GM21447 (cell line): ENCODE results near the gene SRF.
A peak's percentile ranks its signal among the peaks of the same experiment; 100 is the strongest.

Experiments used
- ATAC-seq: cut with Tn5 transposase; IDR thresholded peaks from one replicate; pipeline ENCODE4 v1.9.1; 2021; ENCODE audit not compliant: unreplicated experiment

The SRF gene

DNA sequence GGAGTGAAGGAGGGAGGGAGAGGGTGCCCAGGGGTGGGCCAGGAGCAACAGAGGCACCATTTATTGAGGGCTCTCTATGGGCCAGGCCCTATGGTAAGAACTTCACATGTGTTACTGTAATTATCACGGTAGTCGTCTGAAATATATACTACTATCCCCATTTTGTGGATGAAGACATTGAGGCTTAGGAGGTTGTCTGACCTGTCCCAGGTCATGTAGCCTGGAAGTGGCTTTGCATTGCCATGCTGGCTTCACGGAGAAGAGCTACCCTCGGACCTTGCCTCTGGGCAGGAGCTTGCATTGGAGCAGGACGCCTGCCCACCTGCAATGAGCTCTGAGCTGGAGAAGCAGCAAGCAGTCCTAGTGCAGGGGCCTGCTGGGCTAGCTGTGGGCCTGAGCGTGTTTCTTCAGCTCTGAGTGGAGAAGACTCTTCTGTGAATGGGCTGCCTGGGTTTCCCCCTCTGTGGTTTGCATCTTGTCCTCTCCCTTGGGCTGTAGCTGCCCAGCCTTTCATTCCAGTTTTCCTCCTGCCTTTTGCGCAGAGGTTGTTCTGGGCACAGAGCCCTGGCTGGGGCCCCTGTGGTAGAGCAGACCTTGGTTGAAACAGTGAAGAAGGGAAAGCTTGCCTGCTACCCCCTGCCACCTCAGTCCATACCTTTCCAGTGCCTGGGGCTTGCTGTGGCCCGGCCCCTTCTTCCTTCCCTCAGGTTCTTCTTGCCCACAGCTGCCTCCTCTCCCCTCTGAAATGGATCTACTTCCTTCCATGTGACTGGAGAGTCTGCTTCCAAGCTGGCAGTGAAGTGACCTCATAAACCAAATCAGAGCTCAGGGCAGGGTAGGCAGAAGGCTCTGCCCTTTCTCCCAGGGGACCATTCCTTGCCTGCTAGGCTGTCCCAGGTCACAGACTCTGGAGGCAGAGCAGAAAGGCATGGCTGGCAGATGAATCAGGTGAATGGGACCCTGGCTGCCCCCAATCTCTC is 24.1 kb upstream of the SRF start:
- ATAC-seq = no peak

DNA sequence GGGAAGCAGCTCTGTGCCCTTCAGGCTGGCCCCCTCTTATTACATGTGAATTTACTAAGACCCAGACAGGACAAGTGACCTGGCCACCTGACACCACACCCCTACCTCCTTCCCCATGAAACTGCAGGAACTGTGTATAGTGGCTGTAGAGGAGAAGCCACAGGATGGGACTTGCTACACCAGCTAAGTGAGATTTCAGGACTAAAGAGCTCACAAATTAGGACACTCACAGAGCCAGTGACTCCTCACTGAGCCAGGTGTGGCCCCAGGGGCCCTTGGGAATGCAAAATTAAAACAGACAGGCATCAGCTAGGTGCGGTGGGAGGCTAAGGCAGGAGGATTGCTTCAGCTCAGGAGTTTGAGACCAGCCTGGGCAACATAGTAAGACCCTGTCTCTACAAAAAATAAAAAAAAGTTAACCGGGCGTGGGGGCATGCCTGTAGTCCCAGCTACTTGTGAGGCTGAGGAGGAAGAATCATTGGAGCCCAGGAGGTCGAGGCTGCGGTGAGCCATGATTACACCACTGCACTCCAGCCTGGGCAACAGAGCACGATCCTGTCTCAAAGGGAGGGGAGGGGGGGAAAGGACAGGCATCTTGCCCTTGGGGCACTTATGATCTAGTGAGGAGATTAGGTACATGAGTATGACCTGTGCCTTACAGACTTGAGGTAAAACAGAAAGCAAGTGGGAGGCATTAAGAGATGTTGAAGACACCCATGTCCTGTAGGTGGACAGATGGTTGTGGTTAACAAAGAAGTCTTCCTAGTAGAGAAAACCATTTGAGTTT is 23.2 kb upstream of the SRF start:
- ATAC-seq = no peak

- ATAC-seq = no peak
These were observed 21.8 kb upstream of the SRF start for GRCh38 chr6:43149265-43149664.

- ATAC-seq = no peak
These were observed 20.9 kb upstream of the SRF start for GRCh38 chr6:43150051-43150751.

- no peak for ATAC-seq
These were observed 11.5 kb upstream of the SRF start for GRCh38 chr6:43159599-43159998.

DNA sequence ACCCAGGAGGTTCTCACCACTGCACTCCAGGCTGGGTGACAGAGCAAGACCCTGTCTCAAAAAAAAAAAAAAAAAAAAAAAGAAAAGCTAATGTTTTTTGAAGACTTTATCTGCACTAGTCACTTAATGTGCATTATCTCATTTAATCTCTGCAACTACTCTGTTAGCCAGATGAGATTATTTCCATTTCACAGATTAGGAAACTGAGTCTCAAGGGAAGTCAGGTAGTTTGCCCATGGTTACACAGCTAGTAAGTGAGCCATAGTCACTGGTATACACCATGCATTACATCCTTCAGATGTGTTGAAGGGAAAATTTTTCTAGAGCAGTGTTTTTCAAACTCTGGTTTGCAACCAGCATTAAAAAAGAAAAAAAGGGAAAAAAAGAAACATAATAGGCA is 7.2 kb upstream of the SRF start:
- ATAC-seq = no peak

GRCh38 chr6:43170417-43170930 is 595 bp upstream of the SRF start:
- no peak for ATAC-seq

DNA sequence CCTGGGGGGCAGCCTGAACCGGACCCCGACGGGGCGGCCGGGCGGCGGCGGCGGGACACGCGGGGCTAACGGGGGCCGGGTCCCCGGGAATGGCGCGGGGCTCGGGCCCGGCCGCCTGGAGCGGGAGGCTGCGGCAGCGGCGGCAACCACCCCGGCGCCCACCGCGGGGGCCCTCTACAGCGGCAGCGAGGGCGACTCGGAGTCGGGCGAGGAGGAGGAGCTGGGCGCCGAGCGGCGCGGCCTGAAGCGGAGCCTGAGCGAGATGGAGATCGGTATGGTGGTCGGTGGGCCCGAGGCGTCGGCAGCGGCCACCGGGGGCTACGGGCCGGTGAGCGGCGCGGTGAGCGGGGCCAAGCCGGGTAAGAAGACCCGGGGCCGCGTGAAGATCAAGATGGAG is 636 bp downstream of the SRF start:
- ATAC-seq = no peak

DNA sequence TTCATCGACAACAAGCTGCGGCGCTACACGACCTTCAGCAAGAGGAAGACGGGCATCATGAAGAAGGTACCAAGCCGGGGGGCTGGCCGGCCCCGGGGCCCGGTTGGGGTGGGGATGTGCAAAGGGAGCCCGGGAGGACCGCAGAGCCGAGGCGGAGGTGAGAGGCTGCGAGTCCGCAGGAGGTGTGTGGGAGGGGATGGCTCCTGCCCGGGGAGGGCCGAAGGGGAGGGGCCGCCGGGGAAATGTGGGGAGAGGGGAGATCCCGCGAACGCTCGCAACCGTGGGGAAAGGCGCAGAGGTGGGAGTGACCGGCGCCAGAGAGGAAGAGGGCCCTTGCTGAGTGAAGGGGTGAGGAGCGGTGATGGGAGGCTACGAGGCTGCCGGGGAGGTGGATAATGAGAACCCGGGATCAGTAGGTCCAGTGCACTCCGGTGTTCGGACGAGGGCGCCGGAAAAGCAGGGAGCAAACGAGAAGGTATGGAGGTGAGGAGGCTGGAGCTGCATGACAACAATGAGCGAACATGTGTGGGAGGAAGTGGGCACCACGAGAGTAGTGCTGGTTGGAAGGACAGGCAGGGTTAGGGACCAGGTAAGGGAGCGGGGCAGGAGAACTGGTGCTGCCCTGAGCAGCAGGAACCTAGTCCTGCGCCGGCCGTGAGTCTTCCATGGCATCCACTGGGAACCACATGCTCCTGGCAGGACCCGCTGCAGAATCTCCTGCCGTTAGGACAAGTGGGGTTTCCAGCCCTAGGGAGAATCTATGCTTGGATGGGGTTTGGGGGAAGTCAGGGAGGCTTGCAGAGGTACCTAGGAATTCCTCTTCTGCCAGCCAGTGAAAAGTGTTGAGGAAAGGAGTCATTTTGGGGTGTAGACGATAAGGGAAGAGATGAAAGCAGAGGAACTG is 1.3 kb downstream of the SRF start:
- no peak for ATAC-seq

DNA sequence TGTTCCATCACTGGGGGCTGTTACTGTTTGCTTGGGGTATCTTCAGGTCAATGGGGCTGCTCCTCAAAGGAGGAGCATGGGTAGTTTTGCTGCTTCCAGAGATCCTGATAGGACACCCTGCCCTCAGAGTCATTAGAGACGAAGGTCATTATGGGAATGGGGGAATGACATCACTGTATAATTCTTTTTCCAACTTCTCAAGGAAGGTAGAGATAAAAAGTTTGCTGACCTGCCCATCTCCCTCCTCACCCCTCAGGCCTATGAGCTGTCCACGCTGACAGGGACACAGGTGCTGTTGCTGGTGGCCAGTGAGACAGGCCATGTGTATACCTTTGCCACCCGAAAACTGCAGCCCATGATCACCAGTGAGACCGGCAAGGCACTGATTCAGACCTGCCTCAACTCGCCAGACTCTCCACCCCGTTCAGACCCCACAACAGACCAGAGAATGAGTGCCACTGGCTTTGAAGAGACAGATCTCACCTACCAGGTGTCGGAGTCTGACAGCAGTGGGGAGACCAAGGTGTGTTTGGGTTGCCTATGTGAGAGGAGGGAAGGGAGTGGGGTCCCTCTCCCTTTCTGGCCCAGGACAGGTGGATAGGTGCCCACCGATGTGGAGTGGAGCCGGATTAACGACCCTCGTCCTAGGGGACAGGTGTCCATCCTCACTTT is 2.7 kb downstream of the SRF start:
- no peak for ATAC-seq

GRCh38 chr6:43174263-43175112 is 3.4 kb downstream of the SRF start:
- ATAC-seq = peak; percentile 73

- no peak for ATAC-seq
These were observed 4.8 kb downstream of the SRF start for GRCh38 chr6:43175676-43176422.

DNA sequence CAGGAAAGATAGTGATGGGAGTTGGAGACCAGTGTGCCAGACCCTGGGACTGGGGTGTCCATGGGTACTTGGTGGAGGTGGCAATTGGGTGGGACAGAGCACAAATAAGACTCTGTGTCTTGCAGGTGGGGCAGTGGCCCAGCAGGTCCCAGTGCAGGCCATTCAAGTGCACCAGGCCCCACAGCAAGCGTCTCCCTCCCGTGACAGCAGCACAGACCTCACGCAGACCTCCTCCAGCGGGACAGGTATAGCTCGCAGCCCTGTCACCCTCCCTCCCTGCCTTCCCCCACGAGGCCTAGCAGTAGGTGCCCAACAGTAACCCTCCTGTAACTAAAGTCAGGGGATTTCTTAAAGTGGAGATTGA is 5.3 kb downstream of the SRF start:
- ATAC-seq = no peak

- ATAC-seq = no peak
These were observed 7.1 kb downstream of the SRF start for GRCh38 chr6:43178150-43178549.

- no peak for ATAC-seq
These were observed 8.1 kb downstream of the SRF start for GRCh38 chr6:43178951-43179830.

GRCh38 chr6:43180058-43180457 is 9.0 kb downstream of the SRF start:
- no peak for ATAC-seq

- ATAC-seq = no peak
These were observed 9.9 kb downstream of the SRF start for GRCh38 chr6:43180985-43181384.
